ENCODE results near the gene CCDC88C.
"Not testable (repeated sequence)": the region's sequence is repeated elsewhere in the genome, so short reads cannot be mapped to it uniquely, and the experiment has no call there.

CCDC88C gene

DNA sequence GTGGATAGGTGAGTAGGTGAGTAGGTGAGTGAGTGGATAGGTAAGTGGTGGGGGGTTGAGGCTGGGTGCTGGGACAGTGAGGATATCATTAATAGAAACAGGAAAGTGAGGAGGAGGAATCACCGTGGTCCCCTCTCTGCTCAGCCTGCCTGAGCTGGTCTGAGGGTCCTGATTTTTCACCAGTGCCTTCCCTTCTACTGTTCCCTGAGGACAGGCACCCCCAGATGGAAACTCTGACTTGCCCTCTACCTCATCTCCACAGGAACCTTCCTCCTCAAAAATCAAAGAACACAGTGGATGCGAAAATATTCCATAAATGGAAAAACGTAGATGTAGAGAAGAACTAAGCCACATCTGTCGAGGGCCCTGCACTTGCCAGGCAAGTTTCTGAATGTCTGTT is 175.0 kb downstream of the CCDC88C start:
- DNase-seq (ENCODE audit: low spot score) = no peak

DNA sequence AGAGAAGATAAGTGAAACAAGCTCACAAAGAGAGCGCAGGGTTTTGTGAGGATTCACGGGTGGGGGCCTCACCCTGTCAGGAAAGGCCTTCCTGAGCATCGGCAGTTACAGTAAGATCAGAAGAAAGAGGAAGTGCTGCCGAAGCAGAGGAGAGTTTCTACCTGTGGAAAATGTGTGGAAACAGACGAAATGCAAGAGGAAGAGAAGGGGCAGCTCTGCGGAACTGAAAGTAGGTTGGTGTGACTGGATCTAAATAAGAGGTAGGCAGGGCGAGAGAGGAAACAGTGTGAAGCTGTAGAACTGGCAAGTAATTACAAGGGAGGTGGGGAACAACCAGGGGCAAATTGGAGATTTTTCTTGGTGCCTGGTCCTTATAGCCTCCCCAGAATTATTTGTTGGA is 175.8 kb downstream of the CCDC88C start:
- DNase-seq (ENCODE audit: low spot score) = no peak

DNA sequence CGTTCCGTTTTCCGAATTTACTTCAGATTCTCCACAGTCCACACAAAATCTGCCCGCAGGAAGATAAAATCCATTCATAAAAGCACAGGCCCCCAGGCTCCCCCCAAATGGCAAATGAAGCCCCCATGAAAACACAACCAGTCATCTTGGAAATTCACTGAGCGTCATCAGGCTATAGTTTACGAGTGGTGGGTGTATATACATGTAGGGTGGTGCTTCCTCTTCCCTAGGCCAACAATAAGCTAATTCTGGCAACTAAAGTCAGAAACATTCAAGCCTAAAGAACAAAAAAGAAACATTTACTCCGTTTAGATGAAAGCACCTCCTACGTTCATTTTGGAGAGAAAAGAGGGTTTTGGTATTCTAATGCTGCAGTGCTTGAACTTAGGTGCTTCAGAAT is 179.0 kb downstream of the CCDC88C start:
- no peak for DNase-seq (ENCODE audit: low spot score)

DNA sequence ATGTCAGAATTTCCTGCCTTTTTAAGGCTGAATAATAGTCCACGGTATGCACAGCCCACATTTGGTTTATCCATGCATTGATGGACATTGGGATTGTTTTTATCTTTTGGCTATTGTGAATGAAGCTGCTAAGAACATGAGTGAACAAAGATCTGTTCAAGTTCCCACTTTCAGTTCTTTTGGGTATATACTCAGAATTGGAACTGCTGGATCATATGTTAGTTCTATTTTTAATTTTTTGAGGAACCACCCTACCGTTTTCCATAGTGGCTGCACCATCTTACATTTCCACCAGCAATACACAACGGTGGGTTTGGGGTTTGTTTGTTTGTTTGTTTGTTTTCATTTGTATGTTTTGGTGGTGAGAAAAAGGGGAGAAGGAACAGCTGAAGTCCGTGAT is 179.5 kb downstream of the CCDC88C start:
- no peak for DNase-seq (ENCODE audit: low spot score)

DNA sequence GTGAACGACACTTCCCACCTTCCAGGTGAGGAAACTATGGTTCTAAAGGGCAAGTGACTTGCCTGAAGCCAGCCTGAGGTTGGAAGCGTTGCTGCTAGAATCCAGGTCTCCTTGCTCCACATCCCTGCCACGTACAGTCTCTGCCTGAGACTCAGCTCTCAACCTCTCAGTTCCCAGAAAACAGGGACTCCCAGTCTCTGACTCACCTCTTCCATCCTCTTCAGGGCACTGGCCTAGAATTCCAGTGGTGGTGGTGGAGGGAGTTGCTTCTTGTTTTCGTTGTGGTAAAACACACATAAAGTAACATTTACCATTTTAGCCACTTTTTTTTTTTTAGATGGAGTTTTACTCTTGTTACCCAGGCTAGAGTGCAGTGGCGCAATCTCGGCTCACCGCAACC is 180.4 kb downstream of the CCDC88C start:
- no peak for DNase-seq (ENCODE audit: low spot score)

DNA sequence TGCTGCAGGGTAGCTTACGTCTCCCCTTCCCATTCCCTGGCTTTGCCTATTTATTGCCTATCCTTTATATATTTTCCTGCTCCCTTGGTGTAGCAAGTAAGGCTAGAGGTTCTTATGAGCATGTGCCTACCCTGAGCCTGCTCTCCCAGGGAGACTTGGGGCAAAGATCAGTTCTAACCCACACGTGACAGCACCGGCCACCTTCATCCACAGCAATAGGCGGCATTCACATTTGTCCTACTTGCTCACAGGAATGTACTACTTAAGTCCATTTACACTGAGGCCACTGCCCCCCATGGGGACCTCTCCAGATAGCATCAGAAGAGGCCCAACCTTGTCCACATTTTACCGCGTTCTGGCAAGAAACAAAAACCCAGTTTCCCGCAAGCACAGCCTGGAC is 181.8 kb downstream of the CCDC88C start:
- DNase-seq (ENCODE audit: low spot score) = no peak

DNA sequence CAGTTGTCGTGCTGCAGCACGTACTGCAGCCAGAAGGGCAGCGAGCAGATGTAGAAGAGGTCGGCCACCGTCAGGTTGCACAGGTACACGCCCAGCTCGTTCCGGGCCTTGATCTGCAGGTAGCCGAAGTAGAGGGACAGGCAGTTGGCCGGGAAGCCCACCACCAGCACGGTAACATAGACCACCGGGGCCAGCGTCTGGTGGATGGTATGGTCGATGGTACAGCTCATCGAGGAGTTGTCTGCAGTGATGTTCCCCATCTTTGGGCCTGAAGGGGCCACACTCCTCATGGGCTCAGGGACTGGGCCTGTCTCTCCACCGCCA is 182.9 kb downstream of the CCDC88C start:
- DNase-seq (ENCODE audit: low spot score) = no peak

DNA sequence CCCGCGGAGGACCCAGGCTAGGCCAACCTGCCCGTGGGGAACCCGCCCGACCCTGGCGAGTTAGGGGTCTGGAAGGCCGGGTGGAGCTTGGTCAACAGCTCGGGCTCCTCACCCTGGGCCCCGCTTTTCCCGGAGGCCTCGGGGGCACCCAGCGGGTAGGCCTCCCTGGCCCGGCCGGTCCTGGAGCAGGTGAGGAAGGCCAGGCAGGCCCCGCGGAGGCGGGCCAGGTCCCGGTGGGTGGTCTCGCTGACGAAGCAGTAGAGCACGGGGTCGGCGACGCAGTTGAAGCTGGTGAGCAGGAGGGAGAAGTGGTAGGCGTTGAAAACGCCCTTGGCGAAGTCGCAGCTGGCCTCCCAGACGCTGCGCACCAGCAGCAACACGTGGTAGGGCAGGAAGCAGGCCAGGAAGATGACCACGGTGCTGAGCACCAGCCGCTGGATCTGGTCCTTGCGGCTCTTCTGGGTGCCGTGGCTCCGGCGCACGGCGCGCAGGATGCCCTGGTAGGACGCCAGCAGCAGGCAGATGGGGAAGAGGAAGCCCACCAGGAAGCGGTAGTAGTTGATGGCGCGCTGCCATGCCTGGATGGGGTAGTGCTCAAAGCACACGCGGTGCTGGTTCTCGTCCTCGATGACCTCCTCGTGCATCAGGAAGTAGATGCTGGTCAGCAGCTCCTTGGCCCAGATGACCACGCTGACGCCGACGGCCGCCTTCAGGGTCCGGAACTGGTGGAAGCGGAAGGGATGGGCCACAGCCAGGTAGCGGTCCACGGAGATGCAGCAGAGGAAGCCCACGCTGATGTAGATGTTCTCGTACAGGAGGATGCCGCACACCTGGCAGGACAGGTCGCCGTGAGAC is 183.5 kb downstream of the CCDC88C start:
- DNase-seq (ENCODE audit: low spot score) = no peak

DNA sequence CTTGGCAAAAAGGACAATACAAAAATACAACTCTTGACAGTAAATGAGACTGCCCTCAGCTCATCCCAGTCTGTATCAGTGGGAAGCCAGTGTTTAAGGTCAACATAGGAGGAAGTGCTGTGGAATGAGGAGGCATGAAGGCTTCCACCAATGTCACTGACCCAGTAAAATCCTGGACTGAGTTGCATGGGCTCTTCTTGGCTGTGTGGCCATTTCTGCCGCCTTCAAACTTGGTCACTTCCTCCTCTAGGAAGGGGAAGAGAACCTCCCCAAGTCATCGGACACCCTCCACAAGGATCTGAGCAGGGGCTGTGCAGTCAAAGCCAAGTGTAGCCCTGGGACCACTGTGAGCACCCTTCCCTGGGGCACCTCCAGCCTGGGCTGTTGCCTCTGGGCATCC is 185.0 kb downstream of the CCDC88C start:
- no peak for DNase-seq (ENCODE audit: low spot score)

DNA sequence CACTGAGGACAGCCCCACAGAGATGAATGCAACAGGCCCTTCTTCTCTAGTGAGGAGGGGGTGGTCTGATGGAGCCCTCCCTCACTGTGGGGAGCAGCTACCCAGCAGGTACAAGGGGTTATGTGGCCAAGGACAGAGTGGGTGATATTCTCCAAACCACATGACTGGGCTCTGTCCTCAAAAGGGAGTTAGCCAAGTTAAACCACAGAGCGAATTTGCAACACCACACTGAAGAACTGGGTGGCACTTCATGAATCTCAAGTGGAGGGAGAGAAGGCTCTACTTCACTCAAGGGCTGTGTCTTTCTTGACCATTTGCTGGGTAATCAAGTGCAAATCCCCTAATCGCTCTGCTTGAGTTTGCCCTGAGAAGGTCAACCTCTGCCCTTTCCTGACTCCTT is 185.6 kb downstream of the CCDC88C start:
- no peak for DNase-seq (ENCODE audit: low spot score)

DNA sequence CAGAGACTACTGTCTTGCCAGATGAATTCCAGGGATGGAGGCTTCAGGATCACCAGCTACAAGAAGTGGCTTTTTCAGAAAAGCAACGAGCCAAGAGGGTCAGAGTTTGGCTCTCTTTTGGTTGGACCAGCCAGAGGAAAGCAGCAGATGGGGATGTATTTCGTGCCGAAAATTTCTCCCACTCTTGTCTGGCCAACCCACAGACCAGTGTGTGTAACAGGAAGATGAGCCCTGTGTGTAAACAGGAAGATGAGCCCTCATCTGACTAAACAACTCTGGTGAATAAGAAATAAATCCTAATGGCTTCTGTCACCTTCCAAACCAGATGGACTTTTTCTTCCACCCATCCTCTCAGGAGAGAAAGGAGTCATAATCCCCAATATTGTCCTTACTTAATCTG is 186.2 kb downstream of the CCDC88C start:
- DNase-seq (ENCODE audit: low spot score) = no peak

DNA sequence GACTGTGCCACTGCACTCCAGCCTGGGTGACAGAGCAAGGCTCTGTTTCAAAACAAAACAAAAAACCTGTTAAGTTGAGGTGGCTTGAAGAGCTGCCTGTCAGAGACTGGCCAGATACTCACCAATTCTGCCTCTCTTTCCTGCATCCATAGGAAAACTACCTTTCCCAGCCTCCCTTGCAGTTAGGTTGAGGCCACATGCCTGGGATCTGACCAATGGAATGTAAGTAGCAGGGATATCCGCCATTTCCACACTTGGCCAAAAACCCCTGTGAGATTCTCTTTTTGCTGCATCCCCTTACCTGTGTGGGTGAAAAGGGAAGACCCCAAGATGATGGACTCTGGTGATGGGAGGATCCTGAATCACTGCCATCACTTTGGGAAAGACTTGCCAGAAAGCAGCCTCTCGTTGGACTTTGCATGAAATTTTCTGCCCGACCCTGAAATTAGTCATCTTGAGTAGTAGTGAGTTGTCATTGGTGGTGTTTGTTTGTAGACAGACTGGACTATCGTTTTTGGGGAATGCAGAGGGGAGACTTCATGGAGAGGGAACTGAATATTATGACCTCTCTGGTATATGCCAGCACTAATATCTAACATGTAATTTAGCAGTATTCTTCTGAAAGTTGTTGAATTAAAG is 187.1 kb downstream of the CCDC88C start:
- DNase-seq (ENCODE audit: low spot score) = no peak

DNA sequence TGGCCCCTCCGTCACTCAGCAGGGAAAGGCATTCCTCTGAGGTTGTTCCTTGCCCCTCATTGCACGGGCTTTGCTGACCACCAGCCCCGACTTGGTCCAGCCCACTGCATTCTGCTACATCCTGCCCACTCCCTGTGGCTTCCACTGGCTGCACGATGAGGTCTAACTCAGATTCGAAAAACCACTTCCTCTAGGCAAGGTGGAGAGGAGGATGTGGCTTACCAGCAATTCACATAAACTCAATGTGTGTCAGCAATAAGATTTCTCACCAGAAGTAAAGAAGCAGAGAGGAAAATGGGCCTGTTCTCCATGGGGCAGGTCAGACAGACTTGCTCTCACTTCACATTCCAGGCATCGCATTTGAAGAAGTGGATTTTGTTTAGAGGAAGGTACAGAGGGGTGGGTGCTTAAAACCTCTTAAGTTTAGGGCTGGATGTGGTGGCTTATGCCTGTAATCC is 187.8 kb downstream of the CCDC88C start:
- no peak for DNase-seq (ENCODE audit: low spot score)

DNA sequence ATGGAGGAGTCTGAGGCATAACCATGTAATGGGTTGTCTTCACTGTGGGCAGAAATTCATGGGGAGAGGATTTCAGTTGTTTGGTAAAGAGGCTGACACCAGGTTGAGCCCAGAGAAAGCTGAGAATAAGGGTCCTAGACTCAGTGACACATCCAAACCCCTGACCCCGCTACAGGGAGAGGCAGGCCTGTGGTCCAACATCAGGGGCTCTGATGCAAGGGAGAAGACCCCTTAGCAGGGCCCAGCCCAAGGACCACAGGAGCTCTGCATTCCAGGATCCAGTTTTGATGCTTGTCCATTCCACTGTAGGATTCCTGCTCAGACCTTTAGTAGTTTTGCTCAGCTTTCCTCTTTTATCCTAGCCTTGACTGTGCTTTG is 188.6 kb downstream of the CCDC88C start:
- no peak for DNase-seq (ENCODE audit: low spot score)

DNA sequence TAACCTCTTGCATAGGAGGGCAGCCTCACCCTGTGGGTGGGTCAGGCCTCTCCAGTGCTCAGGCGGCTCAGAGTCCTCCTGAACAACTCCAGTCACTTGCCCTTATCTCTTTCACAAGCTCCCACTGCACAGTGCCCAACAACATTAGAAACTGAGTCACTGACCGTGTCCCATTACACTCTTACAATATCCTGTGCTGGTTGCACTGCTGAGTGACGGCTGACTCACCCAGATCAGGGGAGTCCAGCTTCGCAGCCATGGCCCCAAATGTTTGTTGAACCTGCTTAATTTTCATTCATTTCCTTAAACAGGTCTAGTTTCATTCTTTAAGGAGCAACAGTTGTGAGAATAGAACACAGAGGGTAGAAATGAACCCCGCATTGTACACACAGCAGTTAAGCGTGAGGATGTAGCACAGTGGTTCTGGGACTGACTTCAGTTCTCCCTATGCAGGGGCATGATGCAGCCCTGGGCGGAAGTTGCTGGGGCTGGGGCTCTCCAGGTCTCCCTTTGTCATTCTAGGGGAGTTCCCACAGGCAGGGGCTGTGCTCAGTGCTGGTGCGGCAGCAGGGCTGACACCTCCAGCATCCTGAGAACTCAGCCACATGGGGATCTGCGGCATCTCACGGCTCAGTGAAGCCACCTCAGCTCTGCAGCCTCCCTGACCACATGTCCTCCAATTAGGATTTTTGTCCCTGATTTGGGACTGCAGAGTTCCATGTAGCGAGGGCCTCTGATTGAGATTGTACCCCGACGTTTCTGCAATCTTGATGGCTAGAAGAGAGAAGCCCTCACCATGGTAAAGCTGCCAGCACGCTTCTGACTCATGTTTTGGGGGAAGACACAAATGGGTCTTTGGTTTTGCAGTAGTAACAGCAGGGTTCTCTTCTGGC is 189.3 kb downstream of the CCDC88C start:
- DNase-seq (ENCODE audit: low spot score) = no peak

DNA sequence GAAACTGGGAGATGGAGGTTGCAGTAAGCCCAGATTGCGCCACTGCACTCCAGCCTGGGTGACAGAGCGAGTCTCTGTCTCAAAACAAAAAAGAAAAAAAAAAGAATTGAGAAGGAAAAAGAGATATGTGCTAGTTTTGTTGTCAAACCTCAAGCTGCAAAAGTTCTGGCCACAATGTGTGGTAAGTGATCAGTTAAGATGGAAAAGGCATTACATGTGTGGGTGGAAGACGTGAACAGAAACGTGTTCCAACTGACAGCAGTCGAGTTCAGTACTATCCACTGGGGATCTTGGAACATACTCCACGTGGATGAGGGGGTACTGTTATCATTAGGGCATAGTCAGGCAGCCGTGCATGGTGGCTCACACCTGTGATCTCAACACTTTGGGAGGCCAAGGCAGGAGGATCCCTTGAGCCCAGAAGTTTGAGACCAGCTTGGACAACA is 190.4 kb downstream of the CCDC88C start:
- DNase-seq (ENCODE audit: low spot score) = no peak

DNA sequence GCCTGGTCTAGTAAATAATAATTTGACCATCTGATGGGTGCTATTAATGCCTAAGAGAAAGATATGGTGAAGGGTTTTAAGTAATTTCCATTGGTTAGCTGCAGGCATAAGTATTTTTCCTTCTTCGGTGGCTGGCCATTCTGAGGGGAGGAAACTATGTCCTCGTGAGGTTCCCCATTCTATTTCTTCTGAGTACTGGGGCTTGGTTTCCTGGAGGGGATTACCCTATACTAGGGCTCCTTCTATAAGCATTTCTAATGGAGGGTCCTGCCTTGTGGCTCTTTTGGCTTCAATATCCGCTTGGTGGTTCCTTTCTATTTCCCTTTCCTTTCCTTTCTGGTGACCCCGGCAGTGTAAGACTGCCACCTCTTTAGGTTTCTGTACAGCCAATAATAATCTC is 191.3 kb downstream of the CCDC88C start:
- not testable (repeated sequence) for DNase-seq (ENCODE audit: low spot score)

DNA sequence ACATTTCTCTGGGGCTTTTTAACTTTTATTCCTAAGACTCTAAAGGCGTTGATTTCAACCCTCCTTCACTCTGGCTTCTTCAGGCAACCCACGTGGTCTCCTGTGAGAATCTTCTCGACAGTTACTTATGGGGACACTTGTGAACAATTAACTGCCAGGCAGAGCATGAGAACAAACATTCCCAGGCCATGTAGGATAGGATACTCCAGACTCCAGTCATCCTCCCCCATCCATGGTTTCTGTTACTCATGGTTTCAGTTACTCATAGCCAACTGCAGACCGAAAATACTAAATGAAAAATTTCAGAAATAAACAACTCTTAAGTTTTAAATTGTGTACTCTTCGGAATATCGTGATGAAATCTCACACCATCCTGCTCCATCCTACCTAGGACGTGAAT is 192.6 kb downstream of the CCDC88C start:
- no peak for DNase-seq (ENCODE audit: low spot score)

DNA sequence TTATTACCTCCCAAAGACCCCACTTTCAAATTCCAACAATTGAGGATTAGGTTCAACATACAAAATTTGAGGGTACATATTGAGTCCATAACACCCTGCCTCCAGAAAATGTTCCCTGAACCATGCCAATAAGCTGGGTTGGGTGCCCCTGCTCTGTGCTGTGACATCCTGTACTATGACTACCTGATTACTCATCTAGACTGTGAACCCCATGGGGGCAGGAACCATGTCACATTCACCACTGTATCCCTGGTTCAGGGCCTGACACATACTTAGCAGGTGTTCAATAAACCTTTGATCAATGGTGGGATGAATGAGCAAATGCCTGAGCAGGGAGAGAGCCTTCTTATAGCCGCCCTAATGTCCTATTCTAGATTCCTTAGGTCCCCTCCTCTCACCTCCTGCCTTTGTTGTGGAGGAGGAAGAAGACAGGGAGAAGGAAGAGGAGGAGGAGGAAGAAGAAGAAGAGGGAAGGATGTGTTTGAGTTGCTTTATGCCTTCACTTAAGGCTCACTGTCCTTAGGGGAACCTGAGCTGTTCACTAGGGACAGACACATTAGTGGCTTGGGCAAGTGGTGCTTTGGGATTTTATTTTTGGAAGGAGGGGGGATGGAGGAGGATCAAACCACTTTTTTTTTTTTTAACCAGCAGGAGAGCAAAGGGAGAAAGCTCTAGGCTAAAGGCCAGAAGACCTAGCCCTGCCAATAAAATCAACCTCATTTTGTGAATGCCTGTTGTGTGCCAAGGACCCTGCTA is 194.4 kb downstream of the CCDC88C start:
- no peak for DNase-seq (ENCODE audit: low spot score)
